GM23338 (cell line): ENCODE measurements around the gene APMAP. TPM values are rescaled to one million over a fixed set of nuclear protein-coding genes. Genes with fewer than 3 reads are reported as not detected.

ENCODE experiments used
- ATAC-seq: fragments of 200-7000 bp; cut with Tn5 transposase; 3 replicates; pipeline ENCODE4 v1.9.1; 2020
- DNase-seq: peaks from one replicate; pipeline ENCODE4 v3.0.0-alpha.2; 2015; ENCODE audit warnings: low spot score
- H2AFZ ChIP-seq: fragments of 200-600 bp; sonication (generic); 2 replicates; pipeline ENCODE4 v1.8.0; 2016; ENCODE audit warnings: antibody characterized with exemption, mild to moderate bottlenecking, moderate library complexity
- H3F3A ChIP-seq: fragments of 200-600 bp; sonication (generic); replicated peaks from 2 replicates; pipeline ENCODE4 v1.8.0; 2017; ENCODE audit warnings: antibody characterized with exemption, mixed run types, low read depth
- H3K27ac ChIP-seq: fragments of 200-600 bp; sonication (generic); 2 replicates; pipeline ENCODE4 v1.6.1; 2016; ENCODE audit warnings: low read depth
- H3K27me3 ChIP-seq: fragments of 200-600 bp; sonication (generic); 2 replicates; pipeline ENCODE4 v1.8.0; 2016; ENCODE audit warnings: mild to moderate bottlenecking, mixed run types, moderate library complexity; ENCODE audit not compliant: insufficient read depth
- H3K36me3 ChIP-seq: fragments of 200-600 bp; sonication (generic); 2 replicates; pipeline ENCODE4 v1.8.0; 2016; ENCODE audit warnings: mild to moderate bottlenecking; ENCODE audit not compliant: insufficient read depth
- H3K4me1 ChIP-seq: fragments of 200-600 bp; sonication (generic); 2 replicates; pipeline ENCODE4 v1.8.0; 2016; ENCODE audit warnings: mild to moderate bottlenecking, moderate library complexity; ENCODE audit not compliant: insufficient read depth
- H3K4me2 ChIP-seq: fragments of 200-600 bp; sonication (generic); 2 replicates; pipeline ENCODE4 v1.7.1; 2017; ENCODE audit warnings: mixed run types
- H3K4me3 ChIP-seq: fragments of 200-600 bp; sonication (generic); 2 replicates; pipeline ENCODE4 v1.6.1; 2016; ENCODE audit warnings: mixed run types
- H3K79me2 ChIP-seq: fragments of 200-600 bp; sonication (generic); replicated peaks from 2 replicates; pipeline ENCODE4 v1.8.0; 2017; ENCODE audit warnings: mild to moderate bottlenecking; ENCODE audit not compliant: insufficient read depth
- H3K9me2 ChIP-seq: fragments of 200-600 bp; sonication (generic); 2 replicates; pipeline ENCODE4 v1.8.0; 2017; ENCODE audit not compliant: insufficient read depth
- H4K20me1 ChIP-seq: fragments of 200-600 bp; sonication (generic); replicated peaks from 2 replicates; pipeline ENCODE4 v1.8.0; 2017; ENCODE audit warnings: mild to moderate bottlenecking; ENCODE audit not compliant: insufficient read depth
- H3K27ac Mint-ChIP-seq: 2 replicates; pipeline ENCODE4 v1.8.0; 2020; ENCODE audit warnings: inconsistent platforms, mild to moderate bottlenecking, moderate library complexity, mixed read lengths
- H3K27me3 Mint-ChIP-seq: 3 replicates; pipeline ENCODE4 v1.8.0; 2022; ENCODE audit warnings: low read depth, mild to moderate bottlenecking, moderate library complexity, mixed read lengths, inconsistent platforms; ENCODE audit not compliant: insufficient read depth, poor library complexity
- H3K36me3 Mint-ChIP-seq: 3 replicates; pipeline ENCODE4 v1.8.0; 2021; ENCODE audit warnings: low read depth, mild to moderate bottlenecking, inconsistent platforms, moderate library complexity, mixed read lengths
- H3K4me1 Mint-ChIP-seq: 3 replicates; pipeline ENCODE4 v1.8.0; 2020; ENCODE audit warnings: mild to moderate bottlenecking, inconsistent platforms, mixed read lengths
- H3K4me3 Mint-ChIP-seq: 3 replicates; pipeline ENCODE4 v1.8.0; 2021; ENCODE audit warnings: moderate library complexity, mild to moderate bottlenecking, inconsistent platforms, mixed read lengths
- H3K9me3 Mint-ChIP-seq: 3 replicates; pipeline ENCODE4 v1.8.0; 2020; ENCODE audit warnings: moderate library complexity, mild to moderate bottlenecking, inconsistent platforms, mixed read lengths
- CTCF ChIP-seq, 2 experiments: fragments of 200-600 bp in 1 of 2; sonication (generic) in 1 of 2; conservative IDR thresholded peaks; 2 replicates each; pipeline versions ENCODE4 v1.5.1 to v1.6.1; 2016 to 2017; ENCODE audit warnings: antibody characterized with exemption in 2 of 2, low read depth in 2 of 2, mild to moderate bottlenecking in 2 of 2, moderate library complexity in 1 of 2
- EZH2 ChIP-seq: fragments of 200-600 bp; sonication (generic); IDR thresholded peaks from one replicate; pipeline ENCODE4 v1.8.0; 2017; ENCODE audit warnings: antibody characterized with exemption, mild to moderate bottlenecking, low read depth; ENCODE audit not compliant: unreplicated experiment
- EZH2phosphoT487 ChIP-seq: fragments of 200-600 bp; sonication (generic); IDR thresholded peaks from one replicate; pipeline ENCODE4 v1.8.1; 2018; ENCODE audit warnings: antibody characterized with exemption; ENCODE audit not compliant: unreplicated experiment
- NANOG ChIP-seq: IDR thresholded peaks from 2 replicates; pipeline ENCODE4 v1.6.1; 2016; ENCODE audit warnings: antibody characterized with exemption, borderline replicate concordance
- POLR2AphosphoS5 ChIP-seq: IDR thresholded peaks from 2 replicates; pipeline ENCODE4 v1.6.1; 2016; ENCODE audit warnings: antibody characterized with exemption, low read depth
- ZNF114 ChIP-seq: fragments of 250-450 bp; sonication (Bioruptor Pico); IDR thresholded peaks from 2 replicates; pipeline ENCODE4 v1.5.0; 2020; ENCODE audit warnings: mild to moderate bottlenecking, moderate library complexity
- ZNF462 ChIP-seq: fragments of 250-450 bp; sonication (Bioruptor Pico); IDR thresholded peaks from 2 replicates; pipeline ENCODE4 v1.5.0; 2020; ENCODE audit warnings: mild to moderate bottlenecking, moderate library complexity
- polyA plus RNA-seq: library from polyadenylated mRNA; unstranded; fragments of >200 nt; fragmentation: Nextera tagmentation; extraction: Ambion mirVana; gene quantifications from 2 replicates; pipeline ENCODE4 v1.2.1, GENCODE V29; 2016
- total RNA-seq: library from RNA; depleted of rRNA; stranded (reverse); fragments of >200 nt; shearing (Covaris generic); gene quantifications from 2 replicates; pipeline ENCODE4 v1.2.3, GENCODE V29; 2014

Gene APMAP
- total and polyA plus RNA-seq, 2 experiments from 2014 or later = 31.7 to 72.3 TPM

GRCh38 chr20:25014816-25015215, 22.3 kb upstream of the APMAP start (continued):
- TF ChIP-seq CTCF (conservative IDR thresholded peaks at IDR 0.05; ENCODE audit: low read depth in 2 of 2) = no peak

- DNase-seq = no peak
- Histone ChIP-seq H3K27me3 (no peaks in the 10 kb centered on the region), H3K36me3 (no peaks in the 10 kb centered on the region), H2AFZ (no peak overlapping the region), H3K79me2 (no peaks in the 10 kb centered on the region), H4K20me1 (no peaks in the 10 kb centered on the region), H3F3A (no peaks in the 10 kb centered on the region), H3K4me1 (no peaks in the 10 kb centered on the region; the same call in 1 of the 2 replicates), H3K4me2 (no peak overlapping the region), H3K4me3 (no peak overlapping the region), H3K27ac (no peak overlapping the region), H3K9me2 (no peaks in the 10 kb centered on the region)
- ATAC-seq = no peak
- peaks cover 19% of the 10 kb centered on the region for H3K4me1 Mint-ChIP-seq
- H3K9me3 Mint-ChIP-seq = no peaks in the 10 kb centered on the region
- H3K27ac Mint-ChIP-seq = no peak overlapping the region
- H3K27me3 Mint-ChIP-seq = peaks cover 1% of the 10 kb centered on the region
- H3K36me3 Mint-ChIP-seq = no peaks in the 10 kb centered on the region
- no peak overlapping the region for H3K4me3 Mint-ChIP-seq
- TF ChIP-seq NANOG (no peak), CTCF (conservative IDR thresholded peaks at IDR 0.05; ENCODE audit: low read depth in 2 of 2) (no peak), ZNF114 (CRISPR knock-in tag) (no peak), POLR2AphosphoS5 (no peak), EZH2 (no peak)
These were observed 21.2 kb upstream of the APMAP start for GRCh38 chr20:25013478-25014380.

GRCh38 chr20:25012616-25013189, 20.2 kb upstream of the APMAP start:
- Histone ChIP-seq H3K27me3 (no peaks in the 10 kb centered on the region), H3K36me3 (no peaks in the 10 kb centered on the region), H3K79me2 (no peaks in the 10 kb centered on the region), H3K9me2 (no peaks in the 10 kb centered on the region), H3K27ac (no peak overlapping the region), H3K4me3 (no peak overlapping the region), H3F3A (no peaks in the 10 kb centered on the region), H4K20me1 (no peaks in the 10 kb centered on the region), H3K4me1 (no peaks in the 10 kb centered on the region; the same call in 1 of the 2 replicates), H2AFZ (no peak overlapping the region), H3K4me2 (no peak overlapping the region)
- DNase-seq = no peak
- Mint-ChIP-seq H3K9me3 (no peaks in the 10 kb centered on the region), H3K27me3 (peaks cover 1% of the 10 kb centered on the region), H3K4me1 (peaks cover 14% of the 10 kb centered on the region), H3K4me3 (no peak overlapping the region), H3K27ac (0 out of 2 replicates have a peak overlapping the region, but pooled peaks have one; percentile 11), H3K36me3 (no peaks in the 10 kb centered on the region)
- no peak for ATAC-seq
- TF ChIP-seq EZH2phosphoT487 (no peak), ZNF462 (CRISPR knock-in tag) (no peak), EZH2 (no peak)
